GM21786 (cell line): Measurements from ENCODE around the gene LCTL.
"Not testable (repeated sequence)": the region's sequence is repeated elsewhere in the genome, so short reads cannot be mapped to it uniquely, and the experiment has no call there.

ENCODE experiments used
- ATAC-seq: cut with Tn5 transposase; IDR thresholded peaks from one replicate; pipeline ENCODE4 v1.9.1; 2021; ENCODE audit not compliant: unreplicated experiment

The LCTL gene

DNA sequence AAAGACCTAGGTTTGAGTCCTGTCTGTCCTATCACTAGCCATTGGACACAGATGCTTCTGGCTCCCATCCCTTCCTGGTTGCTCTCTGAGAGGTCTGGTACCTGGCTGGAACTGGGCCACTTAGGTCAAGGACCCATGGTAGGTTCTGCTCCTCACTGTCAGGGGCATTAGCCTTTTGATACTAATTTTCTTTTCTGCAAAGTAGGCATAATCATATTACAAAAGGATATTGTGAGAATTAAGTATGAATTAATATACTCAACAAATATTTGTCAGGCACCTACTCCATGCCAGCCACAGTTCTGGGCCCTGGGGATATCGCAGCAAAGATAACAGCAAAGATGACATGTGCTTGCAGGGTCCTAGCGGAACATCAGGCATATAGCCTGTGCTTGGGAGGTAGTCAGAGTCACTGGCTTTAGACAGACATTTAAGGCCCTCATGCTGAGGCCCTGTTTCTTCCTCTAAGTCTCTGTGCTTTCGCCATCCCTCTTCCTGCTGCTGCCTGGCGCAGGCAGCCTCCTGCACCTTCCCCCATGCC, 25.6 kb upstream of the LCTL start:
- no peak for ATAC-seq

DNA sequence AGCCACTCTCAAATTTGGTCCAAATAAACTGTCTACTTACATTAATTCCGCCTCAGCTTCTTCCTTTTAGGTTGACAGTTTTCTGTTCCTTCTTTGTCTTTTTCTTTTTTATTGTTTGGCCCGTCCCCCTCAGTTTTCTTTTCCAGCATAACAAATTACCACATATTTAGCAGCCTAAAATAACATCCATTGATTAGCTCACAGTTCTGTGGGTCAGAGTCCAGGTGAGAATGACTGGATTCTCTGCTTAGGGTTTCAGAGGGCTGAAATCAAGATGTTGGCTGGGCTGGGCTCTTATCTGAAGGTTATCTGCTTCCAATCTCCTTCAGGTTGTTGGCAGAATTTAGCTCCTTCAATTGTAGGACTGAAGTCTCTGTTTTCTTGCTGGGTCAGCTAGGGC, 24.6 kb upstream of the LCTL start:
- no peak for ATAC-seq

DNA sequence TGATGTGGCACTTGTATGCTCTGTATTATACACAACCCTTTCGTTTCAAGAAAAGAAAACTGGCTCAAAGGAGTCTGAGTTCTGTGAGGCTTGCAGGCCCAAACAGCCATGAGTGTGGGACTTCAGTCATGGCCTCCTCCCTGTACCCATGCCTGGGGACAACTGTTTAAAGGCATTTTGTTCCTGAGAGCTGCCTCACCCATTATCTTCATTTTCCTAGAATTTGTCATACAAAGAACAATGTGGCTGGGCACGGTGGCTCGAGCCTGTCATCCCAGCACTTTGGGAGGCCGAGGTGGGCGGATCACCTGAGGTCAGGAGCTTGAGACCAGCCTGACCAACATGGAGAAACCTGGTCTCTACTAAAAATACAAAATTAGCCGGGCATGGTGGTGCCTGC, 23.6 kb upstream of the LCTL start:
- not testable (repeated sequence) for ATAC-seq

DNA sequence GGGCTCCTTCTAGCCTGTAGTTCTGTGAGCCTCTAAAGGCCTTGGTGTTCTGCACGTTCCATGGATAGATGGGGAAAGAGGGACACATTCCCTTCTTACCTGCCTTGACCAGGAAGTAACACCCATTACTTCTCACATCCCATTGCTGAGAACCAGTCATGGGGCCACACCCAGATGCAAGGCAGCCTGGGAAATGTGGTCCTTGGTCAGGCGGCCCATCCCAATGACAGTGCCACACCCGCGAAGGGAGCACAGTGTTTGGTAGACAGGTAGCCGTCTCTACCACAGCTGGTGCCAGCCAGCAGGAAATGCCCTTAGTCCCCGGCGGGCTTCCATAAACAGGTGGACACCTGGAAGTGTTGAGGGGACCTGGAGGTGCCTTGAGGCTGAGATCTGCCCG, 23.2 kb upstream of the LCTL start:
- ATAC-seq: no peak

DNA sequence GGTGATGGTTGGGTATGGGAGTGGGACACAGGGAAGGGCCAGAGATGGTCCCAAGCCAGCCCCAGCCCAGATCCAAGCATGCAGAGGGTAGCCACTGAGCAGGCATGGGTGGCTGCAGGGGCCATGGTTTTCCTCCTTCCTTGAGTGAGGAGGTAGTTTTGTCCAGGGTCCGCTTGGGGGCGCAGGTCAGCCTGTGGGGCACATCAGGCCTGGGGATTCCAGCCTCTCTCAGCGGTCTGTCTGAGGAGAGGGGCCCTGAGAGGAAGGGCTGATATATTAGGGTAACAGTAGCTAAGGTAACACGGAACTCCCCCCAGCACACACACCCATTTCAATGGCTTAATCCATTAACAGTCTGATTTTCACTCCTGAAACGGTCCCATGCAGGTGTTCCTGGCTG, 22.7 kb upstream of the LCTL start:
- ATAC-seq: no peak

DNA sequence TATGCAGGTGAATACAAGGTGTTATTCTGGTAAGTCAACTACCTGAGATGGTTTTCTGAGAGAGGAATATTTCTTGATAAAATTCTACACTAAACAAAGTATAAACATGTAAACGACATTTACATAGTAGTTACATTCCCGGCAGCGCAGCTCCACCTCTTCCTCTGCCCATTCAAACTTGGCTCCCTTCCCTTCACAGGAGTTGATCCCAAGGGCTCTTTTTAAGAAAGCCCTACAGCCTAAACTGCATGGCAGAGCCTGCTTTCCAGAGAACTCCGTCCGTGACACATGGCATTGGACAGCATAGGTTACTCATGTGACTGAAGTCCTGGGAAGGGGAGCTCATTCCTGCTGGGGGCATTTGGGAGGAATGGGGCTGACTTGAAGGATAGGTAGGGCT, 22.0 kb upstream of the LCTL start:
- ATAC-seq: no peak

DNA sequence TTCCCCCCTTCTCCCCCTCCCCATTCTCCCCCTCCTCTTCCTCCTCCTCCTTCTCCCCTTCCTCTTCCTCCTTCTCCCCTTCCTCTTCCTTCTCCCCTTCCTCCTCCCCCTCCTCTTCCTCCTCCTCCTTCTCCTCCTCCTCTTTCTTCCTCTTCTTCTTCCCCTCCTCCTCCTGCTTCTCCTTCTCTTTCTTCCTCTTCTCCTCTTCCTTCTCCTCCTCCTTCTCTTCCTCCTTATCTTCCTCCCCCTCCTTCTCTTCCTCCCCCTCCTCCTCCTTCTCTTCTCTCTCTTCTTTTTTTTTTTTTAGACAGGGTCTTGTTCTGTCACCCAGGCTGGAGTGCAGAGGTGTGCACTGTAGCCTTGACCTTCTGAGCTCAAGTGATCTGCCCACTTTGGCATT, 21.2 kb upstream of the LCTL start:
- no peak for ATAC-seq

DNA sequence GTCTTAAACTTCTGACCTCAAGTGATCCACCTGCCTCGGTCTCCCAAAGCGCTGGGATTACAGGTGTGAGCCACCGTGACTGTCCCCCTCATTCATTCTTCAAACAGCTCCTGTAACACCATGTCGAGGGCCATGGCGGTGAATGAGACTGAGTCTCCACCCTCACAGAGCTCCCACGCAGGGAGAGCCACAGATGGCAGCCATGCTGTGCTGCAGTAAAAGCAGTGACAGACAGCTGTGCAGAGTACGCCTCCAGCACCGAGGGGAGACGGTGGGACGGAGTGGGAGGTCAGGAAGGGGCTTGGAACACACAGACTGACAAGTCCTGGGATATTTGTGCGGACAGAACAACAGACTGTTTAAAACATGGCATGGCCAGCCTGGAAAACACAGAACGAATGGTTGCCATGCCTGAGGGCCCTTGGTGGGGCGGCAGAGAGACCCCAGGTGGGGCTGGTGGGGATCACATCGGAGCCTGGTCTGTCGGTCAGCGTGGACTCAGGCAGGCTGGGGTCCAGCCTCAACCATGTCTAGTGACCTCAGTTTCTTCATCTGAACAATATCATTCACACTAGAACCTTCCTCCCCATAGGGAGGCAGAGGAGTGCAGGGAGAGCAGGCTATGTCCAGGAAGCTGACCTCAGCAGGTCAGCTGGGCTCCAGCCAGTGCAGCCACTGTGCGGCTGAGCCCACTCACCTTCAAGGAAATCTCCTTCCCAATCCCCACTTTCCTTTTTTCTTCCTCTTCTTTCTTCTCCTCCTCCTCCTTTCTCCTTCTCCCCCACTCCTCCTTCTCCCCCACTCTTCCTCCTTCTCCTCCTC, 20.6 kb upstream of the LCTL start:
- ATAC-seq: no peak

DNA sequence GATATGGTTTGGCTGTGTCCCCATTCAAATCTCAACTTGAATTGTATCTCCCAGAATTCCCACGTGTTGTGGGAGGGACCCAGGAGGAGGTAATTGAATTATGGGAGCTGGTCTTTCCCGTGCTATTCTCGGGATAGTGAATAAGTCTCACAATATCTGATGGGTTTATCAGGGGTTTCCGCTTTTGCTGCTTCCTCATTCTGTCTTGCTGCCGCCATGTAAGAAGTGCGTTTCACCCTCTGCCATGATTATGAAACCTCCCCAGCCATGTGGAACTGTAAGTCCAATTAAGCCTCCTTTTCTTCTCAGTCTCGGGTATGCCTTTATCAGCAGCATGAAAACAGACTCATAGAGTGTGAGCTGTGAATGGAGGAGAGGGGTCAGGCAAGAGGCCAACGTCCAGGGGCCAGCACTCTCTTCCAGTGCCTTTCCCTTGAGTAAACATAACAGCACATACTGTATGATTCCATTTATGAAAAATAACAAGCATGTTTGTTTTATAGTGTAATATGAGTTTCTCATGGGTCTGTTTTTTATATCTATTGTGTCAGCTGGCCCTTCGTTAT, 16.3 kb upstream of the LCTL start:
- ATAC-seq: no peak

DNA sequence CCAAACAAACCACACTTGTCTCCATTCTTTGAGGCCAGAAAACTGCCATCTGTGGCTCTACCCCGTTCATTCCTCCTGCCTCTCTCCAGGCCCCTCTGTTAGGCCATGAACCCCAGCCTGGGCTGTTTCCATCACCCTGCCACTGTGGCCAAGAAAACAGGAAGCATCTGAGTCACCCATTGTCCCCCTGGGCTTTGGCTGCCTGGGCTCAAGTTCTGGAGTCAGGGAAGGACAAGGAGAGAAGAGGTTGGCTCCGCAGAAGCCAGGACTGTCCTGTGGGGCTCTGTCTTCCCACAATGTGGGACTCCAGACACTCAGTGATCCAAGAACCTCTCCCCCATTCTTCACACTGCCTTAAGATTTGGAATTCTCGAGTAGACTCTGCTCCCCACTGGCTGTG, 14.8 kb upstream of the LCTL start:
- ATAC-seq: no peak

DNA sequence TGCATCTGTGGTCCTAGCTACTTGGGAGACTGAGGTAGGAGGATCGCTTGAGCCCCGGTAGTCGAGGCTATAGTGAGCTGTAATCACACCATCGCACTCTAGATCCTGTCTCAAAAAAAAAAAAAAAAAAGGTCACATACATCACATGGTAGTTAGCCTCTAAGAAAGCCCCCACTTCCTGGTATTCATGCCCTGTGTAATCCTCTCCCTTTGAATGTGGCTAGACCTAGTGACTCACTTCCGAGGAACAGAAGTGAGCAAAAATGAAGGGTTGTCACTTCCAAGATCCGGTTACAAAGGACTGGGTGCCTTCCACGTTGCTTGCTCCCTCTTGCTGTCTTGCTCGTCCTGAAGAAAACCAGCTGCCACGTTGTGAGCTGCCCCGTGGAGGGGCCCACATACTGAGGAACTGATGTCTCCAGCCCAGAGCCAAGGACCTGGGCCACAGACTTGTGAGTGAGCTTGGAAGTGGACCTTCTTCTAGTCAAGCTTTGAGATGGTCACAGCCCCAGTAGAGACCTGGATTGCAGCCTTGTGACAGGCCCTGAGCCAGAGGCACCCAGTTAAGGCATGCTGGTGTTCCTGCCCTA, 12.6 kb upstream of the LCTL start:
- ATAC-seq: no peak

DNA sequence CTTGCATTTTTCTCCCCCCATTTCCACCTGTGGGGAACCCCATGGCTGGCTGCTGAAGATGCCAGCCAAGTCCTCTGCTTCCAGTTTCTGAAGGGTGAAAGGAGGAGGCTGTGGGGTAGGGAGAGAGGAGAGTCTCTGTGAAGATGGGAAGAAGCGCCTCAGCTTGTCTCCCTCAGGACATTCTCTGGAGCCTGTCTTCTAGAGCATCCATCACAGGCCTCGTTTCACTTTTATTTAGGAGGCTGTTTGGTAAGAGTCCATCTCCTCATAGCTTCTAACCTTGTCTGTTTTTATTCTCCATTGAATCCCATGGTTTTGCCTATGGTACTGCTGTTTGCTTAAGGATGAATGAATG, 8.8 kb upstream of the LCTL start:
- no peak for ATAC-seq

DNA sequence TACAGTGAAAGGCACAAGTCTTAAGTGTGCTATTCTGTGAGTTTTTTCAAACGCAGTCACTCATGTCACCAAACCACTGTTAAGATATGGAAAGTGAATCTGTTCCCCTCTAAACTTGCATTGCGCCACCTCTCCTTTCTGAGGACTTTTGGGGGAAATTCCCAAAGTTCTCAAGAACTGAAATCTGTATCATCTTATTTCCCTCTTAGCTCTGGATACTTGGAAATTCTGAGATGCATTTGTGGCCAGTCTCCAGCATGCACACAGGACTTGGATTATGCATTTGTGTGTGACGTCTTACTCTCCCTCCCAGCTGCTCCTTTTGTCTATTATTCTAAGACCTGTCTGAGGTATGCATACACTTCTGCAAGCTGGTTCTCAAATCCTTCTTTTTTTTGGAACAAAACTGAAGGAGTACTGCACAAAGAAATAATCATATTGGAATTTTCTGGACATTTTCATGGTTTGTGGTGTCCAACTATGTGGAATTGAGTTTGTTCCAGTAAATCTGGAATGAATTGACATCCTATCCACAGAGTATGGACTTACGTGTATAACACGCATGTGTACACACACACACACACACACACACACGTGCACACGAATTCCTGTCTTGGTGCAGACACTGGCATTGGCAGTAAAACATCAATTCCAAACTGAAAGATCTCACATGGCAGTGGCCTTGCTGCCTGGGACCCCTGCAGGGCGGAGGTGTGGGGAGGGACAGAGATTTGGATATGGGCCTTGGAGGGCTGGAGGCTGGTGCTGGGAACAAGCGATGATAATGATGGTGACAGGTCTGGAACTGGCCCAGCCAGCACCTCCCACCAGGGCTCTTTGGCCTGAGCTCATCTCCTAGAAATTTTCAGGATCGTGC, 8.2 kb upstream of the LCTL start:
- ATAC-seq: no peak

DNA sequence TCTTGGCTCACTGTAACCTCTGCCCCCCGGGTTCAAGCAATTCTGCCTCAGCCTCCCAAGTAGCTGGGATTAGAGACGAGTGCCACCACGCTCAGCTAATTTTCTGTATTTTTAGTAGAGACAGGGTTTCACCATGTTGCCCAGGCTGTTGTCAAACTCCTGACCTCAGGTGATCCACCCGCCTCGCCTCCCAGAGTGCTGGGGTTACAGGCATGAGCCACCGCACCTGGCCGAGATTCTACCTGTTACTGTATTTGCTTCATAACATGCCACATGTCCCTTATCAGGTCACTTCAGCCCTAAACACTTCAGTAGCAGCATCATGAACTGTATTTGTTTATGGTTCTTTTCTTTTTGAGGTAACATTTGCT, 7.5 kb upstream of the LCTL start:
- ATAC-seq: no peak

DNA sequence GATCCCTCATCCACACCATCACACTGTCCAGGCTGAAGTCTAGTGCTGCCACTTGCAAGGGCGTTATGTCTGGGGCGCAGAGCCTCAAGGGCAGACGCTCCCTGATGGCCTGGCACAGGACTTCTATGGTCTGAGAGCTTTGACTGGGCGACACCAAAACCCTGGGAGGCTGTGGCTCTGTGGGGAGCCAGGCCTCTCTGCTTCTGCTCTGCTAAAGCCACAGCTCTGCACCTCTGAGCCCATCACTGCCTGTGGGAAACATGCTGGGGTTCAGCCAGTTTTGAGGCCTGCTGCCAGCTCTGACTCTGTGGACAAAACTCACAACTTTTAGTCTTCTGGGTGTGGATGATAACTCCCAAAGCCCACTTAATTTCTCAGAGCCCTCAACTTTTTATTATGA, 6.3 kb upstream of the LCTL start:
- no peak for ATAC-seq

DNA sequence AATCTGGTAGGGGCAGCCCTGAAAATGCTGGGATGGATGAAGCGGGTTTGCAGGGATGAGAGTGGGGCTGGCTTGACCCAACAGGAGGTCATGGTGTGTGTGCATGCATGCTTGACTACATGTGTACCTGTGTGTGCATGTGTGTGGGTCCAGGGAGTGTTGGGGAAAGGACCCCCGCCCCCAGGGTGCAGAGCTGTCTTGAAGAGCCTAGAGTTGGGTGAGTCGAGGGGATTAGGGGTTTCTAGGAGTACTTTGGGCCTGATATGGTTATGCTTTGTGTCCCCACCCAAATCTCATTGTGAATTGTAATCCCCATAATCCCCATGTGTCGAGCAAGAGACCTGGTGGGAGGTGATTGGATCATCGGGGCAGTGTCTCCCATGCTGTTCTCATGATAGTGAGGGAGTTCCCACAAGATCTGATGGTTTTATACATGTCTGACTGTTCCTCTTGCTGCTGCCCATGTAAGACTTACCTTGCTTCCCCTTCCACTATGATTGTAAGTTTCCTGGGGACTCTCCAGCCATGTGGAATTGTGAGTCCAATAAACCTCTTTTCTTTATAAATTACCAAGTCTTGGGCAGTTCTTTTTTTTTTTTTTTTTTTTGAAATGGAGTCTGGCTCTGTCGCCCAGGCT, 5.2 kb upstream of the LCTL start:
- no peak for ATAC-seq

DNA sequence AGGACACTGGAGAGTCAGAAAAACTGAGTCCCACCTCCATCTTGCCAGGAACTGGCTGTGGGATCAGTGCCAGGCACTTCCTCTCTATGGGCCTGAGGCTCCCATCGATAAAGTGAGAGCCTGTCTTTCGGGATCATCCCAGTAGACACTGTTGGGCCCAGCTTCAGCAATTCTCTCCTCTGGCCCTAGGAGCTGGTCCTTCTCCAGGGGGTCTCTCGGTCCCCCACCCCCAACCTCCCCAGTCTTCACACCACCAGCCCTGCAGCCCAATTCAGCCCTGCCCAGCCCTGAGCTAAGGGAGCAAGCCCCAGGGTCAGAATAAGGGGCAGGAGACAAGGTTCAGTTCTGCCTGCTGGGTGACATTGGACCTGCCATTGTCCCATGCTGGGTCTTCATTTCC, 4.5 kb upstream of the LCTL start:
- no peak for ATAC-seq

DNA sequence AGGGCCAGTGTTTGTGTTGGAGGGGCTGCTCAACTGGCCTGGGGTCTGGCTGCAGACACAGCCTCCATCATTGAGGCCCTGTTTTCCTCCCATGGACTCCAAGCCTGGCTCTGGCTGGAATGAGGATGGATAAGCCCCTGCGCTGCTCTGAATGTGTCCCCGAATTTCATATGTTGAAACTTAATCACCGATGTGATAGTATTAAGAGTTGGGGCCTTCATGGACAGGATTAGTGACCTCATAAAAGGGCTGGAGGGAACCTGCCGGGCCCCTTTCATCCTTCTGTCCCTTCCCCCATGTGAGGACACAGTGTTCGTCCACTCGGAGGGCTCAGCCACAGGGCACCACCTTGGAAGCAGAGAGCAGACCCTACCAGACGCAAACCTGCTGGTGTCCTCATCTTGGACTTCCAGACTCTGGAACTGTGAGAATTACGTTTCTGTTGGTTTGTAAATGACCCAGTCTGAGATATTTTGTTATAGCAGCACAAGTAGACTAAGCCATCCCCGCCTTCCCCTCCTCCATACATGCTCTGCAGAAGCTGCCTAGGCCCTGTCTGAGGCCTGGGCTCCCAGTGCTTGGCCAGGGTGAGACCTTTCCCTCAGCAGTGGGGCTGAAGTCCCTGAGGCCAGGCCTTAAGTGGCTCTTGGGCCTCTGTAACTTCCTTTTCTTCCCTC, 3.8 kb upstream of the LCTL start:
- ATAC-seq: no peak

DNA sequence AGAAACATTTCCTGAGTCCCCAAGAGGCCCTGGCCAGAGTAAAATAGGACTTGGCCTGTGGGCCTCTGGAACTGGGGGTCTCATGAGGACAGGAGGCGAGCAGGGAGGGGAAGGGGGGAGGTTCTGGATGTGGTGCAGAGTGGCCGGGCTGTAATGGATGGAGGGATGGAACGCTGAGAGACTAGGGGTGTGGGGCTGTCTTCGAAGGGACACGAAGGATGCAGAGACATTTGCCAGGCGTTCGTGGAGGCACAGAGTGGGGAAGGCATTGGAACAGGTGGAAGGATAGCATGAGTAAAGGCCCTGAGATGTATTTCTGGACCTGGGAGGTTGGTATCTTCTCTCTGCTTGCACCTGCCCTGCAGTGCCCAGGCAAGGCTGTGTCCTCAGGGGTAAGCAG, 2.1 kb upstream of the LCTL start:
- no peak for ATAC-seq

DNA sequence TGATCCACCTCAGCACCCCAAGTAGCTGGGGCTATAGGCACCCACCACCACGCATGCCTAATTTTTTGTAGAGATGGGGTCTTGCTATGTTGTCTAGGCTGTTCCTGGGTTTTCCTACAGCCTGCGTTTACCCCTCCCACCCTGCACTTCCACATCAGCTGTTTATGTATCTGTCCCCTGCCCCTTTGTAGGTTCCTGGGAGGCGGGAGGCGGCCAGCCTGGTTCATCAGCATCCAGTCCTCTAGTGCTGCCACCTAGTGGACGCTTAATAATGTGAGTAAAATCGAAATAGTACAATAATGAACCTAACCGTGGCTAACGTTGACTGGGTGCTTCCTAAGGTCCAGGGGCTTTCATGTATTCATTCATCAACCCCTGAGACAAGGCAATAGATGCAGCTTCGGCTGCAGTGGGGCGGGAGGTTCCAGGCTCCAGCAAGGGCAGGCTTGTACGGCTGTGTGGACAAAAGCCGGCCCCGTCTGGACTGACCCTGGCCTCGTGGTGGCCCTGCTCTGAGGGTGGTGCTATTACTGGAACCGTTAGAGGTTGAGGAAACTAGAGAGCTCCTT, 1.2 kb upstream of the LCTL start:
- no peak for ATAC-seq
